A549 treated with CORT108297 at 1 μM for 4 hours (cell line): ENCODE results near the gene MASP2. TPM values are rescaled to one million over a fixed set of nuclear protein-coding genes. Genes with fewer than 3 reads are reported as not detected.

Source experiments
- total RNA-seq: library from RNA; stranded (reverse); fragments of 200-300 nt; extraction: Qiagen RNA extraction; gene quantifications from 5 replicates; pipeline ENCODE4 v1.2.3, GENCODE V29; 2022

Gene MASP2
- 0.09 to 0.53 TPM (median 0.16 TPM) in 4 of 5 replicates, not detected in the other for total RNA-seq

GRCh38 chr1:11046625-11047365, at the start of gene MASP2:
MASP2 (minus strand) TSS chr1:11047239; CDS start chr1:11047207, 32 bp downstream.

GRCh38 chr1:11059968-11060830, 13.2 kb upstream of the MASP2 start, which contains the start of gene SRM:
SRM (minus strand) TSS chr1:11060018; CDS start chr1:11059943, 75 bp downstream.

DNA sequence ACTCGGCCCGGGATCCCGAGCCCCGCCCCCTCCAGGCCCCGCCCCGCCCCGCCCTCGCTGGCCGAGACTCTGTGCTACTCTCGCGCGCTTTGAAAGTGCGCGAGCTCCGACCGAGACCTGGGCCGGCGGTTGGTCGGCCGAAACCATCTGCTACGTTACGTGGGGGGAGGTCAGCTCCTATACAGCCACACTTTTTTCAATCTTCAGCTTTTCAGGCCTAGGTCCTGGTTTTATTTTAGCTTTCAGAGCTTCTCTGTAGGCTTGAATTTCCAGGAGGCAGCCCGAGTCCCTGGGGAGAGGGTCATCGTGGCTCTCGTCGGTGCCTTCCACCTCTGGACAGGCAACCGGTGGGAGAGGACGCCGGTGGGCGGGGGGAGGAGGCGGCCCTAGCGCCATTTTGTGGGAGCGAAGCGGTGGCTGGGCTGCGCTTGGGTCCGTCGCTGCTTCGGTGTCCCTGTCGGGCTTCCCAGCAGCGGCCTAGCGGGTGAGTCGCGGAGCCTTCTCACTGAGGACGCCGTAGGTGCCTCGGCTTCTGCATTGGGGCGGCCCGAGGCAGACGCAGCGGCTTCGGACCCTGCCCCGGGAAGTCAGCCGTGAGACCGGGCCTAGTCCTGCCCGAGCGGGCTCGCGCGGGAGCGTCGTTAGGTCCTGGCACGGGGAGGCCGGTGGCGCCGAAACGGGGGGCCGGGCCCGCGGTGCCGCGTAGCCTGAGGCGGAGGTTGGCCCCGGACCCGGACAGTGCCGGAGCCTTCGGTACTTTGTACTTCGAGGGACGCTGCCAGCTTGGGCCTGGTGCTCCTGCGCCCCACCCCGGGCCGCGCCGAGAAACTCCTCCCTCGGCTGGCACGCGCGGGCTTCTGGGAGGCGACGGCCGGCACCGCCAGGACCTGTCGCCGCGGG, 34.5 kb downstream of the MASP2 start, which contains the start of gene TARDBP:
Gene TARDBP (plus strand): TSS at position 395 of the 900 bp plus-strand sequence. CDS start 1,074 bp downstream, outside the sequence.

Other genes starting within 250 kb of the MASP2 start
- 173 to 244 TPM (median 199 TPM) in 5 replicates for gene TARDBP, start 34.6 kb downstream of the MASP2 start, total RNA-seq
- 143 to 241 TPM (median 214 TPM) in 5 replicates for gene SRM, start 12.8 kb upstream of the MASP2 start, total RNA-seq
- 35.1 to 39.5 TPM (median 38.9 TPM) in 5 replicates for gene EXOSC10, start 52.6 kb upstream of the MASP2 start, total RNA-seq
- not detected in 5 replicates for gene ANGPTL7, start 142.1 kb upstream of the MASP2 start, total RNA-seq
- 11.6 to 14.6 TPM (median 14.1 TPM) in 5 replicates for gene MTOR, start 215.3 kb upstream of the MASP2 start, total RNA-seq
- gene UBIAD1, start 226.0 kb upstream of the MASP2 start, total RNA-seq: 15.7 to 18.3 TPM (median 16.3 TPM) in 5 replicates